ENCODE results near the gene RCBTB2.

DNA sequence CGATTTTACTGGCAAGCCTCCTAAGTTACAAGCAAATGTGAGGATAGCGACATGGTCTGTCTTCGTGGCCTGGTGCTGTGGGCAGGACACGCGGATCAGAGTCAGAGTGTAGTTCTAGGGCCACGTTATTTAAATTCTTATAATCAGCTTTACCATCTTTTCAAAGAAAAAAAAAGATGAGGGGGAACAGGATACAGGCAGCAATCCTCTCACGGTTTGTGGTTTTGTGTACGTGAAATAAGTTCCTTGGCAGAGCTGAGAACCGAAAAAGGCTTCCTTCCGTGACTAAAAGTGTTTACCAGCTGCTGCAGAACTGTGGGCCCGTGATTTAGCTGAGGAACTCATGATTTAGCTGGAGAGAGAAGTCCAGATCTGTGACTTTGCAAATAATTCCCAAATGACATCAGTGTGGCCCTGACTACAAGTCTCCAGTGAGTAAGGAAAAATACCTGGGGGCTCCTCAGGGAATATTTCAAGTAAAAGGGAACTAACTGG lies 27.2 kb downstream of the RCBTB2 start:
- TF ChIP-seq CTCF (IDR thresholded peaks at IDR 0.05) (no peak), POLR2A (IDR thresholded peaks at IDR 0.05) (no peak)
